Right atrium auricular region (tissue), 2 donors: ENCODE results near the gene SBDS. TPM values are rescaled to one million over a fixed set of nuclear protein-coding genes. Genes with fewer than 3 reads are reported as not detected.
"Not testable (repeated sequence)": the region's sequence is repeated elsewhere in the genome, so short reads cannot be mapped to it uniquely, and the experiment has no call there.

Source experiments
- DNase-seq: peaks from one replicate; pipeline ENCODE4 v3.0.0-alpha.2; 2019; ENCODE audit warnings: low spot score
- H3K27ac ChIP-seq, 2 donors: fragments of 200-600 bp; sonication (generic); 1 replicate in 1 of 2; 2 replicates in 1 of 2; pipeline ENCODE4 v1.5.1; 2016 to 2019
- H3K27me3 ChIP-seq, 2 donors: fragments of 200-600 bp; sonication (generic); one replicate each; pipeline versions ENCODE4 v1.5.1 to v1.6.0; 2017 to 2019
- H3K36me3 ChIP-seq: fragments of 200-600 bp; sonication (generic); one replicate; pipeline ENCODE4 v1.5.1; 2016
- H3K4me1 ChIP-seq, 2 donors: fragments of 200-600 bp; sonication (generic); one replicate each; pipeline versions ENCODE4 v1.5.1 to v1.6.0; 2017 to 2019
- H3K4me3 ChIP-seq, 2 donors: fragments of 200-600 bp; sonication (generic); 1 replicate in 1 of 2; 2 replicates in 1 of 2; pipeline ENCODE4 v1.5.1; 2017 to 2019; ENCODE audit warnings: mild to moderate bottlenecking in 1 of 2, moderate library complexity in 1 of 2
- H3K9me3 ChIP-seq, 2 donors: fragments of 200-600 bp; sonication (generic); one replicate each; pipeline ENCODE4 v1.5.1; 2019
- CTCF ChIP-seq, 2 donors: fragments of 200-600 bp; sonication (generic); IDR thresholded peaks; one replicate each; pipeline ENCODE4 v1.5.1; 2019; ENCODE audit warnings: antibody characterized with exemption in 2 of 2
- total RNA-seq, 2 donors: library from RNA; depleted of rRNA; stranded (reverse); fragments of >200 nt; gene quantifications; one replicate each; pipeline ENCODE4 v1.1.0, GENCODE V29; 2016

The SBDS gene
- 100 to 1,000 TPM; 139 to 212 TPM for total RNA-seq

GRCh38 chr7:66995050-66995776 is at the start of gene SBDS:
Gene SBDS (minus strand): TSS chr7:66995586. CDS start chr7:66995417, 169 bp downstream.
- H3K4me3 ChIP-seq: peak within 1 kb of the TSS; percentile 88 to 93
- not testable (repeated sequence) for H3K27me3 ChIP-seq, H3K9me3 ChIP-seq
- DNase-seq: peak; percentile 98
- peak within 1 kb of the TSS; percentile 99 for H3K27ac ChIP-seq
- H3K36me3 ChIP-seq: peaks cover 38% of the 10 kb centered on the region
- H3K4me1 ChIP-seq: peaks cover 0 to 23% of the 10 kb centered on the region in 2 donors

- H3K27me3 ChIP-seq, DNase-seq, H3K36me3 ChIP-seq, H3K4me3 ChIP-seq, H3K9me3 ChIP-seq: not testable (repeated sequence)
- Histone ChIP-seq H3K4me1 (peaks cover 0 to 12% of the 10 kb centered on the region in 2 donors), H3K27ac (peak overlapping the region; percentile 73 to 76)
These were observed 48.2 kb upstream of the SBDS start for GRCh38 chr7:67043559-67043930.

GRCh38 chr7:67042781-67043558 is 47.6 kb upstream of the SBDS start:
- H3K27ac ChIP-seq: peak overlapping the region; percentile 73 to 76
- H3K4me3 ChIP-seq: not testable (repeated sequence)

GRCh38 chr7:67040832-67041231 is 45.4 kb upstream of the SBDS start:
- H3K9me3 ChIP-seq, H3K27me3 ChIP-seq, H3K36me3 ChIP-seq, H3K4me3 ChIP-seq, DNase-seq, H3K27ac ChIP-seq: not testable (repeated sequence)
- H3K4me1 ChIP-seq: peaks cover 0 to 17% of the 10 kb centered on the region in 2 donors
- TF ChIP-seq CTCF (IDR thresholded peaks at IDR 0.05): peak in 1 of 2 donors; percentile 59

More at GRCh38 chr7:67042781-67043558, 47.6 kb upstream of the SBDS start:
- H3K36me3 ChIP-seq, H3K27me3 ChIP-seq, H3K9me3 ChIP-seq: not testable (repeated sequence)
- H3K4me1 ChIP-seq: peaks cover 0 to 12% of the 10 kb centered on the region in 2 donors
- DNase-seq: peak; percentile 72

GRCh38 chr7:67036432-67037395 is 41.3 kb upstream of the SBDS start:
- not testable (repeated sequence) for H3K4me1 ChIP-seq, H3K9me3 ChIP-seq, H3K4me3 ChIP-seq, DNase-seq, H3K36me3 ChIP-seq, H3K27me3 ChIP-seq
- peak overlapping the region; percentile 64 to 66 for H3K27ac ChIP-seq

GRCh38 chr7:67033251-67033650 is 37.9 kb upstream of the SBDS start:
- Histone ChIP-seq H3K27me3 (no peaks in the 10 kb centered on the region), H3K4me1 (peaks cover 0 to 5% of the 10 kb centered on the region in 2 donors), H3K9me3 (no peaks in the 10 kb centered on the region), H3K36me3 (peaks cover 10% of the 10 kb centered on the region), H3K27ac (no peak overlapping the region), H3K4me3 (no peak overlapping the region)
- DNase-seq: no peak
- TF ChIP-seq CTCF (IDR thresholded peaks at IDR 0.05): no peak

- H3K4me3 ChIP-seq, H3K27ac ChIP-seq, H3K4me1 ChIP-seq, H3K9me3 ChIP-seq, DNase-seq, H3K27me3 ChIP-seq: not testable (repeated sequence)
- H3K36me3 ChIP-seq: peaks cover 19% of the 10 kb centered on the region
These were observed 36.3 kb upstream of the SBDS start for GRCh38 chr7:67031685-67032084.

- not testable (repeated sequence) for H3K27ac ChIP-seq, H3K9me3 ChIP-seq, DNase-seq, H3K4me1 ChIP-seq, H3K4me3 ChIP-seq, H3K27me3 ChIP-seq
- peaks cover 22% of the 10 kb centered on the region for H3K36me3 ChIP-seq
These were observed 30.1 kb upstream of the SBDS start for GRCh38 chr7:67025459-67025858.
